HUES48 (cell line): ENCODE measurements around the gene RBP3.

ENCODE experiments used
- H3K27ac ChIP-seq: one replicate; pipeline ENCODE4 v1.7.0; 2013; ENCODE audit warnings: low read depth, low read length, inconsistent platforms
- H3K27me3 ChIP-seq: 2 replicates; pipeline ENCODE4 v1.6.1; 2013; ENCODE audit warnings: mild to moderate bottlenecking, low read length; ENCODE audit not compliant: control insufficient read depth, insufficient read depth
- H3K36me3 ChIP-seq: 2 replicates; pipeline ENCODE4 v1.6.1; 2013; ENCODE audit warnings: low read length; ENCODE audit not compliant: control insufficient read depth, insufficient read depth
- H3K4me1 ChIP-seq: 2 replicates; pipeline ENCODE4 v1.6.1; 2013; ENCODE audit warnings: mild to moderate bottlenecking, low read length; ENCODE audit not compliant: control insufficient read depth, insufficient read depth
- H3K4me3 ChIP-seq: 2 replicates; pipeline ENCODE4 v1.5.1; 2013; ENCODE audit warnings: mild to moderate bottlenecking, low read depth, low read length
- H3K9ac ChIP-seq: 2 replicates; pipeline ENCODE4 v1.6.1; 2013; ENCODE audit warnings: mild to moderate bottlenecking, low read depth, low read length, moderate library complexity
- H3K9me3 ChIP-seq: 2 replicates; pipeline ENCODE4 v1.6.1; 2013; ENCODE audit warnings: low read length; ENCODE audit not compliant: control insufficient read depth, insufficient read depth

The RBP3 gene

DNA sequence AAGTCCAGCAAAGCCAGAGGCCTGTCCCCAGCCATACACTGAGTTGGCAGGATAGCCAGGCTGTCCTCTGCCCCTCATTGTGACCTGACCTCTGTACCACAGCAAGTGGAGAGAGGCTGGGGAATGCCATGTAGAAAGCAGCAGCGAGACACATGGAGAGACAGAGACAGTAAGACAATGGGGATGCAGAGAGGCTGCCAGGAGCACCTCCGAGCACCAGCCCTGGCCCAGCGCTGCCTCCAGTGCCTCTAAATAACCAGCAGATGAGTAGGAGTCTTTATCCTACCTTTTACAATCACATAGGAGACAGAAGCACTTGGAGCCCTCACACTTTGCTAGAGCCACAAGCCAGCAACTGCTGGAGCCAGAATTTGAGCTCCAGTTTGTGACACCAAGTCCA, 17.8 kb upstream of the RBP3 start:
- H3K9ac ChIP-seq: no peak overlapping the region
- no peaks in the 10 kb centered on the region for H3K36me3 ChIP-seq
- H3K27me3 ChIP-seq: no peaks in the 10 kb centered on the region
- no peaks in the 10 kb centered on the region for H3K4me1 ChIP-seq
- H3K4me3 ChIP-seq: no peak overlapping the region
- no peak overlapping the region for H3K27ac ChIP-seq
- no peaks in the 10 kb centered on the region for H3K9me3 ChIP-seq

GRCh38 chr10:47330804-47331203, 17.4 kb upstream of the RBP3 start:
- H3K4me1 ChIP-seq: no peaks in the 10 kb centered on the region
- H3K27ac ChIP-seq: no peak overlapping the region
- H3K36me3 ChIP-seq: no peaks in the 10 kb centered on the region
- H3K4me3 ChIP-seq: no peak overlapping the region
- no peak overlapping the region for H3K9ac ChIP-seq
- no peaks in the 10 kb centered on the region for H3K27me3 ChIP-seq
- H3K9me3 ChIP-seq: no peaks in the 10 kb centered on the region

DNA sequence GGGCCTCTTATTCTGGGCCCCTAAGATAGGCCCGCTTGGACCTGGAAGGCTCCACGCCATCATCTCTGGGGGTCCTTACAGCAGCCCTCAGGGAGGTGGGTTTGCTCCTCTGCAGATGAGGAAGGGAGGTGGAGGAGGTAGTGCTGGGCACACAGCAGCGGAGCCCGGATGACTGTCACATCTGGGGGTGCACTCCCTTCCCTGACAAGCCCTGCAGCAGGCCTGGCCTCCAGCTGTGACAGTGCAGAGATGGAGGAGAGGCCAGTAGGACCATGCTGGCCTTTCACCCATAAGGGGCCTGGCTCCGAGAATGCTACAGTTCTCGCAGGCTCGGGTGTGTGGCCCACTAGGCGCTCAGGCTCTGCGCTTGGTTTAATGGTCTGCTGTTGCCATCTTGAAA, 16.7 kb upstream of the RBP3 start:
- Histone ChIP-seq H3K36me3 (no peaks in the 10 kb centered on the region), H3K4me3 (no peak overlapping the region), H3K9ac (no peak overlapping the region), H3K27ac (no peak overlapping the region), H3K9me3 (no peaks in the 10 kb centered on the region), H3K27me3 (no peaks in the 10 kb centered on the region), H3K4me1 (no peaks in the 10 kb centered on the region)

DNA sequence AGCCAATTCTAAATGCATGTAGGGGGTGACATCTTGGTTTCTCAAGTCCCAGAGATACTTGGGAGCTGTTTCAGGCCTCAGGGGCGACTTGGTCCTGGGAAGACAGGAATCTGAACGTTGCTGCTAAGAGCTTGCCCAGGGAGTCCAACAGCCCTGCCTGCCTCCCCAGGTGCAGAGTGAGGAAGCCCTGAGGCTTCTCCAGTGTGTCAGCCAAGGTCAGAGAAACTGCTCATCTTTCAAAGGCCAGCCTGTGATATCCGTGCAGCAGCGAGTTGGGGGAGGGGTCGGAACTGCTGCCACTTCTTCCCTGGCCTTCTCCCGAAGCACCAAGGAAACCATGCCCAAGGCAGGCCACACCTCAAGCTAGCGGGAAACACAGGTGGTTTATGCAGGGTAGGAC, 16.2 kb upstream of the RBP3 start:
- Histone ChIP-seq H3K9ac (no peak overlapping the region), H3K4me1 (no peaks in the 10 kb centered on the region), H3K27me3 (no peaks in the 10 kb centered on the region), H3K9me3 (no peaks in the 10 kb centered on the region), H3K4me3 (no peak overlapping the region), H3K27ac (no peak overlapping the region), H3K36me3 (no peaks in the 10 kb centered on the region)

DNA sequence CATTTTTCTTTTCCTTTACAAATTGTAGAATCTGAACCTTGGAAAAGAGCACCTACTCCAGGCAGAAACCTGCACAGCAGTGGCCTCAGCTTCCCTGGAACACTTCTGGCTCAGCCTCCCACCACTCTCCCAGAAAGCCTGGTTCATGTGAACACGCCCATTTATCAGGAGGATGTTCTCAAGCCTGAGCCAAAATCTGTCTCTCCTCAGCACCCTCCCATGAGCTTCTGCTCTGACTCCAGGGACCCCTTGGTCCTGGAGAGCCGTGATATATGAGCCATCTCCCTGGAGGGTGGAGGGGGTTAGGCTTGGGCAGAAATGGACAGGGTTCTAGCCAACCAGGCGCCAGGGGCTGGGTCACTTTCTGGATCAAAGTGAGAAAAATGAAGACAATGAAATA, 15.8 kb upstream of the RBP3 start:
- H3K9ac ChIP-seq: no peak overlapping the region

DNA sequence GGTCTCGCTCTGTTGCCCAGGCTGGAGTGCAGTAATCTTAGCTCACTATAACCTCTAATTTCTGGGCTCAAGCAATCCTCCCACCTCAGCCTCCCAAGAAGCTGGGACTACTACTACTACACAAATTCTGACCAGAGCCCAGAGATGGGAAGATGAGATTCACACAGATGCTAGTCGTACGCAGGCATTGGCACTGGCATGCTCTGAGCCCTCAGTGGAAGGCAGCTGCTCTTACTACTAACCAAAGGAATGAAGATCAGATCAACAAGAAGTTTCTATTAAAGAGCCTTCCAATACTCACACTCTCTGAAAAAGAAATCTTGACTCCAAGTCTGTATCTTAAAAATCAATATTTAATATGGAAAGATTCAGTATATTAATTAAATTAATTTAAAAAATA, 15.2 kb upstream of the RBP3 start:
- no peak overlapping the region for H3K9ac ChIP-seq
- H3K4me1 ChIP-seq: no peaks in the 10 kb centered on the region
- H3K27me3 ChIP-seq: no peaks in the 10 kb centered on the region
- H3K27ac ChIP-seq: no peak overlapping the region
- no peaks in the 10 kb centered on the region for H3K36me3 ChIP-seq
- H3K4me3 ChIP-seq: no peak overlapping the region
- no peaks in the 10 kb centered on the region for H3K9me3 ChIP-seq

More for the DNA sequence above, 15.8 kb upstream of the RBP3 start:
- no peaks in the 10 kb centered on the region for H3K9me3 ChIP-seq
- no peak overlapping the region for H3K4me3 ChIP-seq
- no peaks in the 10 kb centered on the region for H3K27me3 ChIP-seq
- no peaks in the 10 kb centered on the region for H3K4me1 ChIP-seq
- H3K27ac ChIP-seq: no peak overlapping the region
- H3K36me3 ChIP-seq: no peaks in the 10 kb centered on the region

- H3K4me1 ChIP-seq: no peaks in the 10 kb centered on the region
- no peak overlapping the region for H3K27ac ChIP-seq
- H3K9me3 ChIP-seq: no peaks in the 10 kb centered on the region
- H3K4me3 ChIP-seq: no peak overlapping the region
- H3K36me3 ChIP-seq: no peaks in the 10 kb centered on the region
- no peaks in the 10 kb centered on the region for H3K27me3 ChIP-seq
- no peak overlapping the region for H3K9ac ChIP-seq
Observed at GRCh38 chr10:47333532-47333931, 14.6 kb upstream of the RBP3 start.

DNA sequence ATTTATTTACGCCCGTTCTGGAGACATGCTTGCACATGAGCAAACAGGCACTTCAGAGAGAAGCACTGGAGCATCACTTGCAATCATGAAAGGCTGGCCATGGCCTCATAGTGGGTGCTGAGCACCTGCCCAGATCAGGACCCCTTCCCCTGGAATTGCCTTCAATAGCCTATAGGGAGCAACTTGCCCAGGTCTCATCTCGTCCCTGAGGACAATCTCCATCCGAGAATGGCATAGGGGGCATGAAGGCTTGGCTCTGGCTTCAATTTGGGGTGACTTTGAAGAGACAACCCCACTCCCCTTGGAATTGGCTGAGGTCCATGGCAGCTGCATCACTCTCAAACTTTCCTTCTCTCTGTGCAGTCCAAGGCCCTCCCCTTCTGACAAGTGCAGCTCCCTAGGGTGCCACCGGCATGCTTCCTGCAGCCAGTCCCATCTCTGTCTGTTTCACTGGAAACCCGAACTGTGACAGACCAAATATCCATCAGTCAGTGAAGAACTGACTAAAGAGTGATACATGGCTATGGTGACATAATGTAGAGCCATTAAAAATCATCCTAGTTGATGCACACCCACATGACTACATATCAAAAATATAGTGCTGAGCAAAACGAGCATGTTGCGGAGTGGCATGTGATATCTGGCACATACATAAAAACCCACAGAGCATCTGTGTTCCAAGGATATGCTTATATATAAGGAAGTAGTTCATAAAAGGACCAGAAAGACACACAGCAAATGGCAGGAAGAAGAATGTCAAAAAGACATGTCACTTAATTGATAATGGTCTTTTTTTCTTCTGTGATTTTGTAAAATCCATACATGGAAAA, 13.5 kb upstream of the RBP3 start:
- Histone ChIP-seq H3K36me3 (no peaks in the 10 kb centered on the region), H3K4me3 (no peak overlapping the region), H3K27me3 (no peaks in the 10 kb centered on the region), H3K4me1 (no peaks in the 10 kb centered on the region), H3K27ac (no peak overlapping the region), H3K9me3 (no peaks in the 10 kb centered on the region), H3K9ac (no peak overlapping the region)

DNA sequence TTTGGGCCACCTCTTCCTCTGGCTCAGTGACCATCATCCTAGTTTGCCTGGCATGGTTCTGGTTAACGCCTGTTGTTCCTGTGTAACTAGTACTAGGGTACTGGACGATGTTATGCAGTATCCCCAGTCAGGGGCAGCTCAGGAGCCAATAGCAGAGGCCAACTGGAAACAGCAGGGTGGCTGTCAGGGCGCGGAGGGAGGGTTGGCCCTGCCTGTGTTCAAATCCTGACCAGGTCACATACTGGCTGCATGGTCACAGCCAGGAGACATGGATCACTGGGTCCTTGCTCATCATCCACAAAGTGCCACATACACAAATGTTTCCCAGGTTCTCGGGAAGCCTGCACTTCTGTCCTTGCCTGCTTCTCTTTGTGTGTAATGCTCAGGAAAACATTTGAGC, 12.3 kb upstream of the RBP3 start:
- Histone ChIP-seq H3K4me1 (no peaks in the 10 kb centered on the region), H3K9ac (no peak overlapping the region), H3K27ac (no peak overlapping the region), H3K4me3 (no peak overlapping the region), H3K36me3 (no peaks in the 10 kb centered on the region), H3K27me3 (no peaks in the 10 kb centered on the region), H3K9me3 (no peaks in the 10 kb centered on the region)

DNA sequence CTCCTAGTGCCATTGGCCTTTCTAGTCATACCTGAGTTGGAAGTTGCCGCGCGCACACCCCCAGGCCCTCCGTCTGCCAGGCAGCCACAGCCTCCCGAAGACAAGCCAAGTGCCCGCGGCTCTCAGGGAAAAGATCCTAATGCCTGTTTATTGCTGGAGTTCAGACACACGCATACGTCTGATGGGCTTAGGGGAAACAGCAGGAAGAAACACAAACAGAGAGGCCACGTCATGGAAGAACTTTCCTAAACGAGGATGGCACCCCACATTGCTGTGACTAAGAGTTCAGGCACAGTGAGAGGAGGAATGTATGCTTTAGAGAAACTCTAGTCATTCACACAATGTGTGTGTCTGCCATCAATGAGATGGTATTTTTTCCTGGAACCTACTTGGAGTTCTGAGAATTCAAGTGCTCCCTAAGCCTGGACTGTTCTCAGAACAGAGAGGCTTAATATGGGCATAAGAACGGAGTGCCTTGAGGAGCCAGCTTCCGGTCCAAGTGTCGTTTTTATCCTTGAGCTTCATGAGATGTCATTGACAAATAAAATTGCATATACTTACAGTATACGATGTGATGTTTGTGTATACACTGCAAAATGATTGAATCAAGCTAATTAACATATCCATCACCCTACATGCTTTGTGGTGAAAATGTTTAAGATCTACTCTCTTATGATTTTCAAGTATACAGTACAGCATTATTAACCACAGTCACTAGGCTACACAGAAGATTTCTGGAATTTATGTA, 11.6 kb upstream of the RBP3 start:
- H3K4me1 ChIP-seq: no peaks in the 10 kb centered on the region
- H3K27ac ChIP-seq: no peak overlapping the region
- H3K9me3 ChIP-seq: no peaks in the 10 kb centered on the region
- H3K4me3 ChIP-seq: no peak overlapping the region
- H3K36me3 ChIP-seq: no peaks in the 10 kb centered on the region
- no peak overlapping the region for H3K9ac ChIP-seq
- no peaks in the 10 kb centered on the region for H3K27me3 ChIP-seq

DNA sequence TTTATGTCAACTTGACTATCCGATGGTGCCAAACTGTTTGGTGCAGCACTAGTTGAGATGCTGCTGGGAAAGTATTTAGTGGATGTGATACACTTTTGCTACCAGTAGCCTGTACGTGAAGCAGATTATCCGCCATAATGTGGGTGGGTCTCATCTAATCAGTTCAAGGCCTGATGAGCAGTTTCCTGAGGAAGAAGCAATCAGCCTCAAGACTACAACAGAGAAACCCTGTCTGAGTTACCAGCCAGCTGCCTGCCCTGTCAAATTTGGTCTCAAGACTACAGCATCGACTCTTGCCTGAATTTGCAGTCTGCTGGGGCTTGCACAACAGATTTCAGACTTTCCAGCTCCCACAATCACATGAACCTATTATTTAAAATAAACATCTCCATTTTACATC, 10.9 kb upstream of the RBP3 start:
- Histone ChIP-seq H3K27me3 (no peaks in the 10 kb centered on the region), H3K9me3 (no peaks in the 10 kb centered on the region), H3K9ac (no peak overlapping the region), H3K36me3 (no peaks in the 10 kb centered on the region), H3K4me3 (no peak overlapping the region), H3K4me1 (peaks cover 3% of the 10 kb centered on the region), H3K27ac (no peak overlapping the region)
